HCT116 (cell line): ENCODE data around the gene EIF4ENIF1. TPM values are rescaled to one million over a fixed set of nuclear protein-coding genes. Genes with fewer than 3 reads are reported as not detected.
A peak's percentile ranks its signal among the peaks of the same experiment; 100 is the strongest.
"Not testable (repeated sequence)": the region's sequence is repeated elsewhere in the genome, so short reads cannot be mapped to it uniquely, and the experiment has no call there.

Experiments
- ATAC-seq: fragments of 200-7000 bp; cut with Tn5 transposase; 2 replicates; pipeline ENCODE4 v1.9.1; 2020; ENCODE audit warnings: mild to moderate bottlenecking, moderate library complexity
- BruUV-seq: library from RNA; stranded (reverse); fragments of 400-500 nt; replicated peaks from 2 replicates; lab custom pipeline; 2021; lab: Mats Ljungman, UMichigan
- CTCF ChIA-PET: fragments of 300-600 bp; sonication (Branson Sonifier 250); formaldehyde crosslinking; loops from one replicate; lab custom pipeline; 2021; ENCODE audit warnings: antibody characterized with exemption; lab: Charles Lee
- POLR2A ChIA-PET: fragments of 300-600, 350-600 bp; sonication (Branson Sonifier 250); formaldehyde crosslinking; loops from one replicate; lab custom pipeline; 2021; ENCODE audit warnings: antibody characterized with exemption; lab: Charles Lee
- RAD21 ChIA-PET, 2 experiments: fragments of 300-600 bp; sonication (Branson Sonifier 250); formaldehyde crosslinking; loops; one replicate each; lab custom pipeline; 2023; ENCODE audit warnings: low total read pairs in 2 of 2; ENCODE audit not compliant: uncharacterized antibody in 2 of 2, unreplicated experiment in 2 of 2, low non-redundant PET in 1 of 2; lab: Charles Lee
- DNase-seq: peaks from one replicate; pipeline ENCODE4 v3.0.0-alpha.2; 2010; ENCODE audit warnings: low read depth, low spot score
- H2AFZ ChIP-seq: fragments of 200-600 bp; shearing (Covaris generic), sonication (generic); 2 replicates; pipeline ENCODE4 v1.6.1; 2017; ENCODE audit warnings: low read depth, mixed run types, mixed read lengths, antibody characterized with exemption, low read length; ENCODE audit not compliant: poor library complexity, severe bottlenecking
- H3K27ac ChIP-seq: 2 replicates; pipeline ENCODE4 v1.5.1; 2012; ENCODE audit warnings: low read depth, low read length
- H3K27me3 ChIP-seq: fragments of 200-600 bp; sonication (generic); 2 replicates; pipeline ENCODE4 v1.6.1; 2016; ENCODE audit warnings: mixed run types, low read length, mixed read lengths; ENCODE audit not compliant: insufficient read depth
- H3K36me3 ChIP-seq, 2 experiments: fragments of 200-500 bp in 1 of 2; fragments of 200-600 bp in 1 of 2; sonication (Bioruptor generic) in 1 of 2; sonication (generic) in 1 of 2; 2 replicates each; pipeline versions ENCODE4 v1.5.1 to v1.6.1; 2014 to 2016; ENCODE audit warnings: low read length in 2 of 2, inconsistent platforms in 1 of 2, mixed read lengths in 1 of 2, mixed run types in 1 of 2; ENCODE audit not compliant: insufficient read depth in 2 of 2, control insufficient read depth in 1 of 2
- H3K4me1 ChIP-seq, 2 experiments: fragments of 200-600 bp in 1 of 2; sonication (generic) in 1 of 2; 2 replicates each; pipeline versions ENCODE4 v1.5.1 to v1.6.1; 2012 to 2017; ENCODE audit warnings: low read length in 2 of 2, inconsistent platforms in 1 of 2, mild to moderate bottlenecking in 1 of 2, mixed read lengths in 1 of 2, mixed run types in 1 of 2, moderate library complexity in 1 of 2; ENCODE audit not compliant: insufficient read depth in 2 of 2, control insufficient read depth in 1 of 2
- H3K4me2 ChIP-seq: fragments of 200-600 bp; sonication (generic); 2 replicates; pipeline ENCODE4 v1.6.1; 2017; ENCODE audit warnings: mixed run types, low read length, mixed read lengths
- H3K4me3 ChIP-seq, 2 experiments: fragments of 200-600 bp in 1 of 2; sonication (generic) in 1 of 2; replicated peaks in 1 of 2; 2 replicates each; pipeline ENCODE4 v1.5.1; 2011 to 2016; ENCODE audit warnings: low read length in 2 of 2, control low read depth in 1 of 2, low read depth in 1 of 2, mild to moderate bottlenecking in 1 of 2, mixed read lengths in 1 of 2, mixed run types in 1 of 2
- H3K79me2 ChIP-seq: fragments of 200-600 bp; sonication (generic); 2 replicates; pipeline ENCODE4 v1.6.1; 2017; ENCODE audit warnings: mild to moderate bottlenecking, mixed run types, low read length, moderate library complexity, mixed read lengths; ENCODE audit not compliant: insufficient read depth
- H3K9ac ChIP-seq: fragments of 200-600 bp; sonication (generic); 2 replicates; pipeline ENCODE4 v1.6.1; 2016; ENCODE audit warnings: low read length, mixed read lengths
- H3K9me2 ChIP-seq: fragments of 200-600 bp; sonication (generic), shearing (Covaris generic); 2 replicates; pipeline ENCODE4 v1.6.1; 2017; ENCODE audit warnings: mixed run types, mild to moderate bottlenecking, moderate library complexity; ENCODE audit not compliant: insufficient read depth
- H3K9me3 ChIP-seq, 2 experiments: fragments of 200-500 bp in 1 of 2; fragments of 200-600 bp in 1 of 2; sonication (Bioruptor generic) in 1 of 2; sonication (generic) in 1 of 2; 2 replicates each; pipeline ENCODE4 v1.6.1; 2014 to 2017; ENCODE audit warnings: low read length in 2 of 2, mixed read lengths in 2 of 2, inconsistent platforms in 1 of 2, low read depth in 1 of 2, mild to moderate bottlenecking in 1 of 2, mixed run types in 1 of 2, moderate library complexity in 1 of 2; ENCODE audit not compliant: control insufficient read depth in 1 of 2, insufficient read depth in 1 of 2
- H4K20me1 ChIP-seq: fragments of 200-600 bp; sonication (generic), shearing (Covaris generic); 2 replicates; pipeline ENCODE4 v1.6.1; 2017; ENCODE audit warnings: mixed run types, mild to moderate bottlenecking, moderate library complexity; ENCODE audit not compliant: insufficient read depth
- CEBPB ChIP-seq: IDR thresholded peaks from 2 replicates; pipeline ENCODE4 v1.6.1; 2012; ENCODE audit warnings: low read depth
- EZH2phosphoT487 ChIP-seq: fragments of 200-600 bp; IDR thresholded peaks from 2 replicates; pipeline ENCODE4 v1.6.1; 2018; ENCODE audit warnings: antibody characterized with exemption, borderline replicate concordance
- JUND ChIP-seq: IDR thresholded peaks from 2 replicates; pipeline ENCODE4 v1.6.1; 2012
- POLR2A ChIP-seq: IDR thresholded peaks from 2 replicates; pipeline ENCODE4 v1.7.0; 2011; ENCODE audit warnings: borderline replicate concordance; ENCODE audit not compliant: insufficient read depth, insufficient read length; ENCODE audit errors: extremely low read depth
- TCF7L2 ChIP-seq: IDR thresholded peaks from 2 replicates; pipeline ENCODE4 v1.7.0; 2011; ENCODE audit warnings: borderline replicate concordance, inconsistent platforms; ENCODE audit not compliant: insufficient read depth, insufficient read length; ENCODE audit errors: extremely low read depth
- YY1 ChIP-seq: IDR thresholded peaks from 2 replicates; pipeline ENCODE4 v1.6.1; 2011; ENCODE audit warnings: low read length, low read depth, moderate library complexity, mild to moderate bottlenecking; ENCODE audit not compliant: insufficient replicate concordance; ENCODE audit errors: extremely low read depth
- ZNF274 ChIP-seq: fragments of 200-500 bp; sonication (Bioruptor generic); IDR thresholded peaks from 2 replicates; pipeline ENCODE4 v1.6.1; 2014; ENCODE audit warnings: mild to moderate bottlenecking, low read depth, low read length, inconsistent platforms
- intact Hi-C: fragments of 100-400 bp; cut with micrococcal nuclease; formaldehyde crosslinking; loops from 2 replicates; pipeline ENCODE4 v1.10.0; 2022
- total RNA-seq: library from RNA; stranded (reverse); gene quantifications from one replicate; pipeline ENCODE4 v1.2.1, GENCODE V29; 2021; ENCODE audit not compliant: unreplicated experiment
- TF ChIP-seq, protein P1 (sequence below), 3 experiments: fragments of 200-600 bp in 1 of 3; sonication (generic) in 1 of 3; IDR thresholded peaks in 2 of 3; conservative IDR thresholded peaks in 1 of 3; 2 replicates each; pipeline ENCODE4 v1.5.1; 2012 to 2017; ENCODE audit warnings: low read depth in 2 of 3, low read length in 2 of 3, antibody characterized with exemption in 1 of 3, borderline replicate concordance in 1 of 3, control low read depth in 1 of 3, mild to moderate bottlenecking in 1 of 3, mixed read lengths in 1 of 3, mixed run types in 1 of 3, moderate library complexity in 1 of 3; ENCODE audit not compliant: insufficient read depth in 1 of 3
- TF ChIP-seq, protein P2 (sequence below): IDR thresholded peaks from 2 replicates; pipeline ENCODE4 v1.6.1; 2011; ENCODE audit warnings: mild to moderate bottlenecking, low read length, moderate library complexity; ENCODE audit not compliant: insufficient replicate concordance; ENCODE audit errors: extremely low read depth
- TF ChIP-seq, protein P3 (sequence below): IDR thresholded peaks from 2 replicates; pipeline ENCODE4 v1.6.1; 2012; ENCODE audit warnings: low read depth
- TF ChIP-seq, protein P4 (sequence below): IDR thresholded peaks from 2 replicates; pipeline ENCODE4 v1.6.1; 2012

The EIF4ENIF1 gene
- total RNA-seq, 1 experiment from 2014 or later = 24.2 TPM

DNA sequence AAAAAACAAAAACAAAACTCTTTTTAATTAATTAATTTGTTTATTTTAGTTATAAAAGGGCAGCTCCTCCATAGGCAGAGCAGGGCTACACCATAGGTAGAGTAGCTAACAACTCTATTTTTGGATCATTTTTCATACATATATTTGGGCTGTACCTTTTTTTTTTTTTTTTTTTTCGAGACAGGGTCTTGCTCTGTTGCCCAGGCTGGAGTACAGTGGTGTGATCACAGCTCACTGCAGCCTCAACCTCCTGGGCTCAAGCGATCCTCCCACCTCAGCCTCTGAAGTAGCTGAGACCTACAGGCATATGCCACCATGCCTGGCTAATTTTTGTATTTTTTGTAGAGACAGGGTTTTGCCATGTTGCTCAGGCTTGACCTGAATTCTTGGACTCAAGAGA lies 87.3 kb downstream of the EIF4ENIF1 start:
- H3K27me3 ChIP-seq, RAD21 ChIA-PET, POLR2A ChIA-PET, H3K9ac ChIP-seq, H2AFZ ChIP-seq, BruUV-seq, H3K27ac ChIP-seq, H3K9me2 ChIP-seq, CTCF ChIA-PET, H3K4me3 ChIP-seq, H3K4me2 ChIP-seq, DNase-seq, ATAC-seq, H4K20me1 ChIP-seq, H3K9me3 ChIP-seq, intact Hi-C loops: not testable (repeated sequence)
- Histone ChIP-seq H3K79me2 (peaks cover 75% of the 10 kb centered on the region), H3K4me1 (peaks cover 7 to 14% of the 10 kb centered on the region in 2 experiments), H3K36me3 (peaks cover 29% of the 10 kb centered on the region in 2 experiments; a peak in 3 of 4 replicates)

DNA sequence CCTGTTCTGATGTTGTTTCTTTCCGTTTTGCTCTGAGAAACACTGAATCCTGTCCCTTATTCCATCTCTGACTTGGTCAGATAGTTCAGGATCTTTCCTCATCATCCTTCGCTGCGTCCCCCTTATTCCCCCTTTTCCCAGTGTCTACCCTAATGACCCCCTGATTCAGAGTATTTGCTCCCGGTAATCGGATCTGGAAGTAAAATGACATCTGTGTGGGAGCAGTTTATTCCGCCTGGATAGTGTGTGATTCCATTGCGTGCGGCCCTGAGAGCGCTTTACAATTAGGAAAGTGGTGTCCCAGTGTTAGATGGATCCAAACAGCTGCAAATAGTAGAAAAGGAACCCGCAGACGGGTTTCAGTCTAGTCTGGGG lies 89.6 kb downstream of the EIF4ENIF1 start:
- ChIA-PET RAD21 (no interaction called here), POLR2A (no interaction called here), CTCF (no interaction called here)
- Histone ChIP-seq H3K4me1 (peaks cover 7 to 14% of the 10 kb centered on the region in 2 experiments), H3K4me3 (peak overlapping the region; percentile 95 to 97), H3K27me3 (no peaks in the 10 kb centered on the region), H3K4me2 (peak overlapping the region; percentile 93), H2AFZ (no peak overlapping the region), H3K27ac (peak overlapping the region; percentile 65), H3K79me2 (peaks cover 56% of the 10 kb centered on the region), H3K9me2 (no peaks in the 10 kb centered on the region), H4K20me1 (no peaks in the 10 kb centered on the region), H3K36me3 (peaks cover 18 to 21% of the 10 kb centered on the region in 2 experiments; a peak in 3 of 4 replicates), H3K9ac (peak overlapping the region; percentile 92), H3K9me3 (no peaks in the 10 kb centered on the region)
- DNase-seq = no peak
- TSS peak; percentile 68 for BruUV-seq
- intact Hi-C loops = no loop called here
- ATAC-seq = no peak
- TF ChIP-seq, protein P1, sequence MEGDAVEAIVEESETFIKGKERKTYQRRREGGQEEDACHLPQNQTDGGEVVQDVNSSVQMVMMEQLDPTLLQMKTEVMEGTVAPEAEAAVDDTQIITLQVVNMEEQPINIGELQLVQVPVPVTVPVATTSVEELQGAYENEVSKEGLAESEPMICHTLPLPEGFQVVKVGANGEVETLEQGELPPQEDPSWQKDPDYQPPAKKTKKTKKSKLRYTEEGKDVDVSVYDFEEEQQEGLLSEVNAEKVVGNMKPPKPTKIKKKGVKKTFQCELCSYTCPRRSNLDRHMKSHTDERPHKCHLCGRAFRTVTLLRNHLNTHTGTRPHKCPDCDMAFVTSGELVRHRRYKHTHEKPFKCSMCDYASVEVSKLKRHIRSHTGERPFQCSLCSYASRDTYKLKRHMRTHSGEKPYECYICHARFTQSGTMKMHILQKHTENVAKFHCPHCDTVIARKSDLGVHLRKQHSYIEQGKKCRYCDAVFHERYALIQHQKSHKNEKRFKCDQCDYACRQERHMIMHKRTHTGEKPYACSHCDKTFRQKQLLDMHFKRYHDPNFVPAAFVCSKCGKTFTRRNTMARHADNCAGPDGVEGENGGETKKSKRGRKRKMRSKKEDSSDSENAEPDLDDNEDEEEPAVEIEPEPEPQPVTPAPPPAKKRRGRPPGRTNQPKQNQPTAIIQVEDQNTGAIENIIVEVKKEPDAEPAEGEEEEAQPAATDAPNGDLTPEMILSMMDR (IDR thresholded peaks at IDR 0.05 in 2 of 3, conservative IDR thresholded peaks at IDR 0.05 in 1 of 3; ENCODE audit: borderline replicate concordance in 1 of 3, insufficient read depth in 1 of 3, low read depth in 2 of 3, low read length in 2 of 3) = no peak
- TF ChIP-seq CEBPB (no peak), POLR2A (no peak), ZNF274 (no peak), JUND (no peak), TCF7L2 (no peak), EZH2phosphoT487 (no peak), YY1 (no peak)
- TF ChIP-seq, protein P2, sequence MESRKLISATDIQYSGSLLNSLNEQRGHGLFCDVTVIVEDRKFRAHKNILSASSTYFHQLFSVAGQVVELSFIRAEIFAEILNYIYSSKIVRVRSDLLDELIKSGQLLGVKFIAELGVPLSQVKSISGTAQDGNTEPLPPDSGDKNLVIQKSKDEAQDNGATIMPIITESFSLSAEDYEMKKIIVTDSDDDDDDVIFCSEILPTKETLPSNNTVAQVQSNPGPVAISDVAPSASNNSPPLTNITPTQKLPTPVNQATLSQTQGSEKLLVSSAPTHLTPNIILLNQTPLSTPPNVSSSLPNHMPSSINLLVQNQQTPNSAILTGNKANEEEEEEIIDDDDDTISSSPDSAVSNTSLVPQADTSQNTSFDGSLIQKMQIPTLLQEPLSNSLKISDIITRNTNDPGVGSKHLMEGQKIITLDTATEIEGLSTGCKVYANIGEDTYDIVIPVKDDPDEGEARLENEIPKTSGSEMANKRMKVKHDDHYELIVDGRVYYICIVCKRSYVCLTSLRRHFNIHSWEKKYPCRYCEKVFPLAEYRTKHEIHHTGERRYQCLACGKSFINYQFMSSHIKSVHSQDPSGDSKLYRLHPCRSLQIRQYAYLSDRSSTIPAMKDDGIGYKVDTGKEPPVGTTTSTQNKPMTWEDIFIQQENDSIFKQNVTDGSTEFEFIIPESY = no peak
- TF ChIP-seq, protein P3, sequence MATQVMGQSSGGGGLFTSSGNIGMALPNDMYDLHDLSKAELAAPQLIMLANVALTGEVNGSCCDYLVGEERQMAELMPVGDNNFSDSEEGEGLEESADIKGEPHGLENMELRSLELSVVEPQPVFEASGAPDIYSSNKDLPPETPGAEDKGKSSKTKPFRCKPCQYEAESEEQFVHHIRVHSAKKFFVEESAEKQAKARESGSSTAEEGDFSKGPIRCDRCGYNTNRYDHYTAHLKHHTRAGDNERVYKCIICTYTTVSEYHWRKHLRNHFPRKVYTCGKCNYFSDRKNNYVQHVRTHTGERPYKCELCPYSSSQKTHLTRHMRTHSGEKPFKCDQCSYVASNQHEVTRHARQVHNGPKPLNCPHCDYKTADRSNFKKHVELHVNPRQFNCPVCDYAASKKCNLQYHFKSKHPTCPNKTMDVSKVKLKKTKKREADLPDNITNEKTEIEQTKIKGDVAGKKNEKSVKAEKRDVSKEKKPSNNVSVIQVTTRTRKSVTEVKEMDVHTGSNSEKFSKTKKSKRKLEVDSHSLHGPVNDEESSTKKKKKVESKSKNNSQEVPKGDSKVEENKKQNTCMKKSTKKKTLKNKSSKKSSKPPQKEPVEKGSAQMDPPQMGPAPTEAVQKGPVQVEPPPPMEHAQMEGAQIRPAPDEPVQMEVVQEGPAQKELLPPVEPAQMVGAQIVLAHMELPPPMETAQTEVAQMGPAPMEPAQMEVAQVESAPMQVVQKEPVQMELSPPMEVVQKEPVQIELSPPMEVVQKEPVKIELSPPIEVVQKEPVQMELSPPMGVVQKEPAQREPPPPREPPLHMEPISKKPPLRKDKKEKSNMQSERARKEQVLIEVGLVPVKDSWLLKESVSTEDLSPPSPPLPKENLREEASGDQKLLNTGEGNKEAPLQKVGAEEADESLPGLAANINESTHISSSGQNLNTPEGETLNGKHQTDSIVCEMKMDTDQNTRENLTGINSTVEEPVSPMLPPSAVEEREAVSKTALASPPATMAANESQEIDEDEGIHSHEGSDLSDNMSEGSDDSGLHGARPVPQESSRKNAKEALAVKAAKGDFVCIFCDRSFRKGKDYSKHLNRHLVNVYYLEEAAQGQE = no peak
- TF ChIP-seq, protein P4, sequence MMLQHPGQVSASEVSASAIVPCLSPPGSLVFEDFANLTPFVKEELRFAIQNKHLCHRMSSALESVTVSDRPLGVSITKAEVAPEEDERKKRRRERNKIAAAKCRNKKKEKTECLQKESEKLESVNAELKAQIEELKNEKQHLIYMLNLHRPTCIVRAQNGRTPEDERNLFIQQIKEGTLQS = no peak
